OCI-LY3 (cell line): ENCODE measurements around the gene ARPC5.
"Not testable (repeated sequence)": the region's sequence is repeated elsewhere in the genome, so short reads cannot be mapped to it uniquely, and the experiment has no call there.

Experiments
- H2AFZ ChIP-seq: fragments of 200-600, 300-600 bp; shearing (Covaris generic); 2 replicates; pipeline ENCODE4 v1.6.0; 2014; ENCODE audit warnings: antibody characterized with exemption, low read depth, low read length
- H3K27ac ChIP-seq: fragments of 200-600, 300-600 bp; sonication (generic); 2 replicates; pipeline ENCODE4 v1.5.1; 2014; ENCODE audit warnings: mild to moderate bottlenecking, low read length, moderate library complexity, mixed read lengths
- H3K27me3 ChIP-seq: fragments of 200-600, 300-600 bp; sonication (generic); 2 replicates; pipeline ENCODE4 v1.6.1; 2014; ENCODE audit warnings: low read depth, low read length, mixed read lengths
- H3K36me3 ChIP-seq: fragments of 200-600, 300-600 bp; sonication (generic); replicated peaks from 2 replicates; pipeline ENCODE3; 2014; ENCODE audit warnings: low read depth, low read length, mixed read lengths
- H3K4me1 ChIP-seq: fragments of 300-600, 200-600 bp; sonication (generic); 2 replicates; pipeline ENCODE4 v1.6.1; 2014; ENCODE audit warnings: low read length, mixed read lengths
- H3K4me2 ChIP-seq: fragments of 200-600, 300-600 bp; sonication (generic); 2 replicates; pipeline ENCODE4 v1.6.1; 2014; ENCODE audit warnings: low read length, mixed read lengths
- H3K4me3 ChIP-seq: fragments of 300-600, 200-600 bp; sonication (generic); 2 replicates; pipeline ENCODE4 v1.5.1; 2014; ENCODE audit warnings: antibody characterized with exemption, mild to moderate bottlenecking, low read length, moderate library complexity
- H3K79me2 ChIP-seq: fragments of 300-600, 200-600 bp; shearing (Covaris generic); 2 replicates; pipeline ENCODE4 v1.6.1; 2014; ENCODE audit warnings: mild to moderate bottlenecking, low read length, mixed read lengths
- H3K9ac ChIP-seq: fragments of 300-600, 200-600 bp; shearing (Covaris generic); 2 replicates; pipeline ENCODE4 v1.6.0; 2014; ENCODE audit warnings: mild to moderate bottlenecking, low read length, moderate library complexity
- H3K9me3 ChIP-seq: fragments of 200-600, 300-600 bp; shearing (Covaris generic); 2 replicates; pipeline ENCODE4 v1.6.1; 2014; ENCODE audit warnings: low read length, mixed read lengths; ENCODE audit not compliant: insufficient read depth
- H4K20me1 ChIP-seq: fragments of 200-600, 300-600 bp; sonication (generic); 2 replicates; pipeline ENCODE4 v1.6.1; 2016; ENCODE audit warnings: low read length, mixed read lengths; ENCODE audit not compliant: insufficient read depth
- CTCF ChIP-seq: fragments of 200-600, 300-600 bp; sonication (generic); IDR thresholded peaks from 2 replicates; pipeline ENCODE4 v1.5.1; 2014; ENCODE audit warnings: antibody characterized with exemption, low read length, low read depth
- EZH2phosphoT487 ChIP-seq: fragments of 200-600 bp; shearing (Covaris generic); IDR thresholded peaks from 2 replicates; pipeline ENCODE4 v1.6.1; 2018; ENCODE audit warnings: antibody characterized with exemption, mixed run types, low read depth

ARPC5 gene

GRCh38 chr1:183622013-183622412 is 13.6 kb downstream of the ARPC5 start:
- H3K27me3 ChIP-seq = no peaks in the 10 kb centered on the region
- H3K4me2 ChIP-seq = peak overlapping the region; percentile 36
- TF ChIP-seq EZH2phosphoT487 = no peak
- no peak for TF ChIP-seq CTCF
- 0 out of 2 replicates have a peak, but pooled peaks cover 10% of the 10 kb centered on the region for H4K20me1 ChIP-seq
- no peaks in the 10 kb centered on the region for H3K9me3 ChIP-seq
- peak overlapping the region; percentile 39; the same call in 1 of the 2 replicates for H3K9ac ChIP-seq
- H3K27ac ChIP-seq = peak overlapping the region; percentile 71
- no peak overlapping the region for H3K4me3 ChIP-seq
- H3K36me3 ChIP-seq = peaks cover 20% of the 10 kb centered on the region
- peaks cover 26% of the 10 kb centered on the region for H3K79me2 ChIP-seq
- no peak overlapping the region for H2AFZ ChIP-seq
- peaks cover 46% of the 10 kb centered on the region for H3K4me1 ChIP-seq

- peak overlapping the region; percentile 45; the same call in 1 of the 2 replicates for H3K9ac ChIP-seq
- peaks cover 12% of the 10 kb centered on the region for H3K79me2 ChIP-seq
- H3K4me1 ChIP-seq = peaks cover 46% of the 10 kb centered on the region
- H3K9me3 ChIP-seq = no peaks in the 10 kb centered on the region
- H3K27ac ChIP-seq = peak overlapping the region; percentile 66
- peak overlapping the region; percentile 68 for H3K4me2 ChIP-seq
- H2AFZ ChIP-seq = no peak overlapping the region
- peak overlapping the region; percentile 34; the same call in 1 of the 2 replicates for H3K4me3 ChIP-seq
- TF ChIP-seq CTCF (no peak), EZH2phosphoT487 (no peak)
- no peaks in the 10 kb centered on the region for H3K27me3 ChIP-seq
- H3K36me3 ChIP-seq = peaks cover 10% of the 10 kb centered on the region
- 0 out of 2 replicates have a peak, but pooled peaks cover 6% of the 10 kb centered on the region for H4K20me1 ChIP-seq
These were observed 15.3 kb downstream of the ARPC5 start for GRCh38 chr1:183620311-183620710.

- Histone ChIP-seq H3K27ac (peak overlapping the region; percentile 66), H3K4me3 (peak overlapping the region; percentile 34; the same call in 1 of the 2 replicates), H3K9me3 (no peaks in the 10 kb centered on the region), H3K27me3 (no peaks in the 10 kb centered on the region), H3K4me1 (peaks cover 46% of the 10 kb centered on the region), H3K36me3 (peaks cover 4% of the 10 kb centered on the region), H3K79me2 (peaks cover 12% of the 10 kb centered on the region), H4K20me1 (0 out of 2 replicates have a peak, but pooled peaks cover 3% of the 10 kb centered on the region), H3K4me2 (peak overlapping the region; percentile 68), H3K9ac (peak overlapping the region; percentile 45; the same call in 1 of the 2 replicates), H2AFZ (no peak overlapping the region)
- TF ChIP-seq EZH2phosphoT487 = no peak
These were observed 15.8 kb downstream of the ARPC5 start for GRCh38 chr1:183619781-183620180.

GRCh38 chr1:183618202-183618601 is 17.4 kb downstream of the ARPC5 start:
- not testable (repeated sequence) for H3K27ac ChIP-seq, H3K4me3 ChIP-seq, H3K27me3 ChIP-seq, H4K20me1 ChIP-seq, H3K36me3 ChIP-seq, H3K9me3 ChIP-seq, H2AFZ ChIP-seq, H3K4me2 ChIP-seq, H3K9ac ChIP-seq
- Histone ChIP-seq H3K79me2 (peaks cover 12% of the 10 kb centered on the region), H3K4me1 (peaks cover 42% of the 10 kb centered on the region)

GRCh38 chr1:183612975-183613374 is 22.6 kb downstream of the ARPC5 start:
- H3K9me3 ChIP-seq, H3K4me2 ChIP-seq, H3K9ac ChIP-seq, H3K4me3 ChIP-seq, H3K36me3 ChIP-seq, H3K27ac ChIP-seq, H3K27me3 ChIP-seq, H4K20me1 ChIP-seq, H2AFZ ChIP-seq: not testable (repeated sequence)
- Histone ChIP-seq H3K4me1 (peaks cover 43% of the 10 kb centered on the region), H3K79me2 (peaks cover 10% of the 10 kb centered on the region)
